ENCODE results near the gene PALLD. TPM values are rescaled to one million over a fixed set of nuclear protein-coding genes. Genes with fewer than 3 reads are reported as not detected.

The PALLD gene
- total RNA-seq, 1 experiment from 2014 or later = 95.9 TPM

DNA sequence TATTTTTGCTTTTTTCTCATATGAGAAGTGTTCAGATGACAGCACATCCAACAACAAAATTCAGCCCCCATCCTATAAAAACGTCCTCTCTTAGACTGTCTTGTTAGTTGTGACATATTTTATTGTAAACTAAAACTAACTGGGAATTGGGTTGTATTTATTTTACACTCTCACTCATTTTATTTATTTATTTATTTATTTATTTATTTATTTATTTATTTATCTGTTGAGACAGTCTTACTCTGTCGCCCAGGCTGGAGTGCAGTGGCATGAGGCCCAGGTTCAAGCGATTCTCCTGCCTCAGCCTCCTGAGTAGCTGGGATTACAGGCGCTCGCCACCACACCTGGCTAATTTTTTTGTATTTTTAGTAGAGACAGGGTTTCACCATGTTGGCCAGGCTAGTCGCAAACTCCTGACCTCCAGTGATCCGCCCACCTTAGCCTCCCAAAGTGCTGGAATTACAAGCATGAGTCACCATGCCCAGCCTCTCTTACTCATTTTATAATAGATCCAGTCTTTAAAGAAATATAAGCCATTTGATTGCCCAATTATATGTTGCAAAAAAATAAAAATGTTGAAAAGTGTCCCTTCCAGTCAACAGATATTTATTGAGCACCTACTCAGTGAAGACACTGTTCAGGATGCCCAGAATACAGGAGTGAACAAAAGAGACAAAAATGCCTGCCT, 44.6 kb downstream of the PALLD start:
- peak; percentile 21 for DNase-seq (ENCODE audit: low read depth)
- in situ Hi-C loops (cut with HindIII; ENCODE audit: low pct_unique_long_range_greater_than_20kb, low sequenced_read_pairs) = no loop called here

GRCh38 chr4:168549143-168549542, 52.3 kb downstream of the PALLD start:
- no peak for DNase-seq (ENCODE audit: low read depth)
- in situ Hi-C loops (cut with HindIII; ENCODE audit: low pct_unique_long_range_greater_than_20kb, low sequenced_read_pairs) = no loop called here

DNA sequence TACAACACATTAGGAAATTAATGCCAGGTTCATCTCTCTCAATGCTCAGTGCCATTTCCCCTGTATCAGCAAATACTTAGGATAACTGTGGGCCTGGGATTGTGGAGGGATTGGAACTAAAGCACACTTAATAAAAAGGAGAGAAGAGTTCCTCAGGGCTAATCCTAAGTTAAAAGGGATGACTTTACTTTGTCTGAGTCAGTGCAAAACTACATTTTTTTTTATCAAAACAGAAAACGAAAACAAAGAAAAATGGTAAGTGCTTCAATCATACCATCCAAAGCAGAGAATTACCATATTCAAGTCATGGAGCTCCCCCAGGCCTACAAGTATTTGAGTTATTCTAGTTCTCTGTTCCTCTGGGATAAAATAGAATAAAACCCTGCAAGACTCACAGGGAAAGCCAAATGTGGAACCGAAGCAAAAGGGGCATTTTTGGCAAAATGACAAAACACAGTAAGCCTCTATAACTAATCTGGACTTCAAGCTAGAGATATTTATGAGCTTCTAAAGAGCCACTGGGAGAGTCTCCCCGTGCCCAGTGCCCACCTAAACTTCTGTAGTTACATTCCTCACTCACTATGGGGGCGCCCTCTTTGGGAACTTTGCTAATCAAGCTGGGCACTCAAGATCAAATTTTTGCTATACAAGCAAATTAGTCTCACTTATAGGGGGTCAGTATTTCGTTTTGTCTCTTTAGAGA, 53.4 kb downstream of the PALLD start:
- DNase-seq (ENCODE audit: low read depth) = no peak
- in situ Hi-C loops (cut with HindIII; ENCODE audit: low pct_unique_long_range_greater_than_20kb, low sequenced_read_pairs) = no loop called here

DNA sequence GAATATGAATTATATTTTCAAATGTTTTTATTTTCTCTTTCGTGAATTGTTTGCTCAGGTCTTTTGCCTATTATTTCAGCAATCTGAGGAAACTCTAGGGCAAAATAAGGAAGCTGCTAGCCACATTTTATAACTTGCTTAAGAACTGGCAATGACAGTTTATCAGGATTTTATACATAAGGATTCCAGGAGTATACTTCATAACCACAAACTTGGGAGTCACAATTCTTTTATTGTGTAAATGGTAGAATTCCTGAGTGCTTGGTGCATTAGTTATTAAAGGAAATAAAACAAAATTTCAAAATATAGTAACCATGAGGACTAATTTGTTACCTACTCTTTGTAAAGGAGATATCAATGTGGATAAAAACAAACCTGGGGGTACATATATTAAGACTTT, 54.4 kb downstream of the PALLD start:
- no peak for DNase-seq (ENCODE audit: low read depth)

GRCh38 chr4:168551945-168552695, 55.3 kb downstream of the PALLD start:
- DNase-seq (ENCODE audit: low read depth) = no peak
- in situ Hi-C loops (cut with HindIII; ENCODE audit: low pct_unique_long_range_greater_than_20kb, low sequenced_read_pairs) = no loop called here

More for the DNA sequence above, 54.4 kb downstream of the PALLD start:
- in situ Hi-C loops (cut with HindIII; ENCODE audit: low pct_unique_long_range_greater_than_20kb, low sequenced_read_pairs) = no loop called here

DNA sequence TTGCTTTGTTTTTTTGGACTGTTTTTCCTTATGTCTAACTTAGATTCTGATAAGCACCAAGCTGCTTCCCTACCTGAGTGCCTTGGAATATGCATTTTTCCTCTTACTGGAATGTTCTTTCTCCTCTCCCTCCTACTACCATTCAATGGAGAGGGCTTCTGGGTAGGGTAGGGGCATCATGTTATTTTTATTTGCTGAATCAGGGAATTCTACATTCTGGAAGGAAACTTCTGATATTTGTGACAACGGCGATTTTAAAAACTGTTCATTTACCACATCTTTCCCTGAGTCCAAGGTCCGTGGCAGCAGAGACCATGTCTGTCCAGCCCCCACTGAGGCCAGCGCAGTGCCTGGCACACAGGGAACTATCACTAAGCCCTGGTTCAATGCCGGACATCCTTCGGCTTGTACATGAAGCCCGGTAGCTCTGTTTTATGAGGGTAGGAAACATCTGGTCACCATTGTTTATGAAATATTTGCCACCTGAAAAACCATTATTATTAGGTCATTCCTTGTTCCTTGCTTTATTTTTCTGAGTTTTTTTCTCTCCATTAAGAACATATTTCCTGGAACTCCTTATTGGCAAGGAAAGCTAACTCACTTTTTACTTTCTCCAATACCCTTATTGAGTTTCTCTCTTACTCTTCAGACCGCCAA, 57.0 kb downstream of the PALLD start:
- no peak for DNase-seq (ENCODE audit: low read depth)
- in situ Hi-C loops (cut with HindIII; ENCODE audit: low pct_unique_long_range_greater_than_20kb, low sequenced_read_pairs) = no loop called here

GRCh38 chr4:168555437-168555836, 58.6 kb downstream of the PALLD start:
- no peak for DNase-seq (ENCODE audit: low read depth)
- in situ Hi-C loops (cut with HindIII; ENCODE audit: low pct_unique_long_range_greater_than_20kb, low sequenced_read_pairs) = no loop called here

DNA sequence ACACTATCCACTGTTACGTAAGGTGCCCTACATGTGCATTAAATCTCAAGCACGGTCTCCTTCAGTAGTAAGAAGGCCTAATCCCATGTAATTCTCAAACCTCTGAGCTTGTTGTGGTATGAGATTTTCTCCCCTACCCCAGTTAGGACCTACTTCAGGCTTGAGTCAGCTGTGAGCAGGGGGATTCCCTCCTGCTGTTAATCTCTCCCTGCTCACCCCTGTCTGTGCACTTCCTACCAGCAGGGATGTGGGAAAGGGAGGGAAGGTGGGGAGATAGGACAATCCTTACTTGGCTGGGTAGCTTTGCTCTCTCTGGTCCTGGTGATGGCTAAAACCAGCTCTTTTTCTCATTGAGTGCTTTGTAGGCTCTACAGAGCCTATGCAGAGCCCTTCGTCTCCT, 60.8 kb downstream of the PALLD start:
- DNase-seq (ENCODE audit: low read depth) = no peak
- in situ Hi-C loops (cut with HindIII; ENCODE audit: low pct_unique_long_range_greater_than_20kb, low sequenced_read_pairs) = no loop called here

- DNase-seq (ENCODE audit: low read depth) = peak; percentile 29
- in situ Hi-C loops (cut with HindIII; ENCODE audit: low pct_unique_long_range_greater_than_20kb, low sequenced_read_pairs) = no loop called here
Measured at GRCh38 chr4:168558599-168558998, 61.7 kb downstream of the PALLD start.

DNA sequence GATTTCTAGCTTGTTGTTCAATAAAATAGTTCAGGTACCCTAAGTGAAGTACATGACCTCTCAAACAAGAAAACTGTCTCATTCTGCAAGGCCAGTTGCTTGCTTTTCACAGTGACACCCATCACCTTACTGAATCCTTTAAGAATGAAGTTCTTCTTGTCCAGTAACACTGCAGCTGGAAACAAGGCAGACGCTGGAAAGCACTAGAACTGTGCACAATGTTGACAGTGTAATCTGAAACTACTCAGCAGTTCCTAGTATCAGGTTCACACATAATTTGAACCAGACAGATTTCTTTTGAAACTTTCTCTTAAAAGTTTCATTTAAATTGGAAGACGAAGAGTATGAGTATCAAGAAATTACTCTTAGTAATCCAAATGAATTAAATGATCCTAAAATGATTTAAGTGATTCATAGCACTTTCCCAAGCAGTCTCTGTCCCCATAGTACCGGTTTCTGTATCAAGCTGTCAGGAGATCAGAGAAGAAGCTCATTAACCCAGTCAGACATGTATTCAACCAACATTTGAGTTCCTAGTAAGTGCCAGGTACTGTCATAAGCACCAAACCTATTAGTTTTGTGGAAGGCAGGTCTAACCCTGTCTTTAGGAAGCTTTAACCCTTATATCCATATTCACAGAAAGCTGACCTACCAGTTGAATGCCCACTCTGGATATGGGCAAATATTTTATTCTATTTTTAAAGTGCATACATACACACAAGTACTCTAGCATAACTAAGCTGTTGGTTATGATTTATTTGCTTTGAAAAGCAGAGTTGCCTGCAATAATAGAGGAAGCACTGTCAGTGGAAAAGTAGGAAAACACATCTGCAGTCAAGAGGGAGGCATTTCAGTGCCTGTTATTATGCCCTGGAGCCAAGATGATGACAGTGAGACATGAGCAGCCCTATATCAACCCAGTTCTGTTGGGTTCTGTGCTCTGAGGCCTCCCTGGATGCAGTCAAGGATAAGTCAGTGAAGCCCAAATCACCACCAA, 63.6 kb downstream of the PALLD start:
- in situ Hi-C loops (cut with HindIII; ENCODE audit: low pct_unique_long_range_greater_than_20kb, low sequenced_read_pairs) = no loop called here

GRCh38 chr4:168562041-168562571, 65.3 kb downstream of the PALLD start:
- peak; percentile 54 for DNase-seq (ENCODE audit: low read depth)
- in situ Hi-C loops (cut with HindIII; ENCODE audit: low pct_unique_long_range_greater_than_20kb, low sequenced_read_pairs) = no loop called here

More for the DNA sequence above, 63.6 kb downstream of the PALLD start:
- no peak for DNase-seq (ENCODE audit: low read depth)

- DNase-seq (ENCODE audit: low read depth) = no peak
- in situ Hi-C loops (cut with HindIII; ENCODE audit: low pct_unique_long_range_greater_than_20kb, low sequenced_read_pairs) = no loop called here
Measured at GRCh38 chr4:168564023-168564422, 67.2 kb downstream of the PALLD start.

DNA sequence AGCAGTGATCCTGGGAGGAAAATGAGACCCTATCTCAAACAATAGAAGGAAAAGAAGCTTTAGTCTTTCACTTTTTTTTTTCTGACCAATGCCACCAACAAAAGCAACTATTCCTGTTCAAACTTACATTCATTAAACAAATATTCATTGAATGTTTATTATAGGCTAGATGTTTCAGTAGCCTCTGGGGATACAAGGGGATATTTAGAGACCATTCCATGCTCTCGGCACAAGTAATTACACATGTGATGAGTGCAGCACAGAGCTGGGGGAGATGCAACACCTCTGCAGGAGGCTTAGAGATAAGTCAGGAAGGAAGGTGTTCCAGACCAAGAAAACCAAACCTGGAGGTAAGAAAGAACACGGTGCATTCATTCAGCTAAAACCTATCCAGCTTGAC, 68.3 kb downstream of the PALLD start:
- in situ Hi-C loops (cut with HindIII; ENCODE audit: low pct_unique_long_range_greater_than_20kb, low sequenced_read_pairs) = no loop called here
- no peak for DNase-seq (ENCODE audit: low read depth)

GRCh38 chr4:168566726-168567125, 69.9 kb downstream of the PALLD start:
- in situ Hi-C loops (cut with HindIII; ENCODE audit: low pct_unique_long_range_greater_than_20kb, low sequenced_read_pairs) = no loop called here
- no peak for DNase-seq (ENCODE audit: low read depth)

DNA sequence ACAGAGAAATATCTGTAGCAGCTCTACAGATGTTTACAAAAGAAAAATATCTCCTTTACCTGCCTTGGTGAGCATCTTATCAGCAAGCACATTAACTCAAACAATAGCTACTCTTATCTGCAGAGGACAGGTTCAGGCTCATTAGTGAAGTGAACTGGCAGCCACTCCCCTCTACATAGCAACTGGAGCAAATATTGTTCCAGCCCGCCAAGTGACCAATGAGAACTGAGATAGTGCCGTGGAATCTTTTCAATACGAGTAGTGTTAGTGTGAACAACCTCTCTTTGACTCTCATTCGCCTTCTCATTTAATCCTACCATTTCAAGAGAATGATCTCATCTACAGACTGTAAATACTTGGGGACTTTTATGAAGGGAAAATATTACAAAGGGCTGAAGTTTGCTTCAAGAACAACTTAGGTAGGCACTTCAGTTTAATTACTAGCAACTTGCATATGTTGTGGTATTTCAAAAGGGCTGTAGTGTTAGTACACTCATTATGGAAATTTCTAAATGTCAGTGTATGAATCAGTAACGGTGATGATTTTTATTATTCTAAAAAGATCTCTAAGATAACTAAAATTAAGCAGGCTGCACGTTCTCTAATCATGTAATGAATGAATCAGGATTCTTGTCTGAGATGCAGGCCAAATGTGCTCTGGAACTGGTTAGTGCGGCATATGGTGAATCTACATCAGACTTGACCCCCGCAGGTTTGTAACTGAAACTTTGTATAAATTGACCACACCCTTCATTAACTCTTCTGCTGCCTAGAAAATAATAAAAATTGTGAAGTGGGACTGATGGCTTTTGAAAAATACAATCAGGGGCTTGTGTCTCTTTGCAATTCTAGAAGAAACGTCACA, 72.4 kb downstream of the PALLD start:
- in situ Hi-C loops (cut with HindIII; ENCODE audit: low pct_unique_long_range_greater_than_20kb, low sequenced_read_pairs) = no loop called here
- peak; percentile 80 for DNase-seq (ENCODE audit: low read depth)

DNA sequence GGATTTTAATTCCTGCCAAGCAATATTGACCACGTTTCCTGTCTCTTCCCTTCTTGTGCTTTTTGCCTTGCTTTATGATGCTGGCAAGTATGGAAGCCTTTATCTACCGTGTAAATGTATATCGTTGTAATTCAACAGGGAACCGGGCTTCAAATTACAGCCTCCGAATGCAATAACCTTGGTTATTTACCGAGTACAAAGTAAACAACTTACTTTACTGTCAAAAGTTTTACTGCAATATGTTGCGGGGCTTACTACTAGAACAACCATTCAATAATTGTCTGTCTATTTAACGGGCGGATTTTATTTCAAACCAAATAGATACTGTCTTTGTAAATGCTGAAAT, 73.1 kb downstream of the PALLD start:
- no peak for DNase-seq (ENCODE audit: low read depth)
- in situ Hi-C loops (cut with HindIII; ENCODE audit: low pct_unique_long_range_greater_than_20kb, low sequenced_read_pairs) = no loop called here

- in situ Hi-C loops (cut with HindIII; ENCODE audit: low pct_unique_long_range_greater_than_20kb, low sequenced_read_pairs) = no loop called here
- no peak for DNase-seq (ENCODE audit: low read depth)
Measured at GRCh38 chr4:168570466-168570865, 73.6 kb downstream of the PALLD start.
